GM19372 (cell line): ENCODE measurements around the gene PLCXD1.
"Not testable (repeated sequence)": the region's sequence is repeated elsewhere in the genome, so short reads cannot be mapped to it uniquely, and the experiment has no call there.

Source experiments
- ATAC-seq: cut with Tn5 transposase; IDR thresholded peaks from one replicate; pipeline ENCODE4 v1.9.1; 2021; ENCODE audit warnings: mild to moderate bottlenecking, low read depth, moderate library complexity; ENCODE audit not compliant: unreplicated experiment

Gene PLCXD1

DNA sequence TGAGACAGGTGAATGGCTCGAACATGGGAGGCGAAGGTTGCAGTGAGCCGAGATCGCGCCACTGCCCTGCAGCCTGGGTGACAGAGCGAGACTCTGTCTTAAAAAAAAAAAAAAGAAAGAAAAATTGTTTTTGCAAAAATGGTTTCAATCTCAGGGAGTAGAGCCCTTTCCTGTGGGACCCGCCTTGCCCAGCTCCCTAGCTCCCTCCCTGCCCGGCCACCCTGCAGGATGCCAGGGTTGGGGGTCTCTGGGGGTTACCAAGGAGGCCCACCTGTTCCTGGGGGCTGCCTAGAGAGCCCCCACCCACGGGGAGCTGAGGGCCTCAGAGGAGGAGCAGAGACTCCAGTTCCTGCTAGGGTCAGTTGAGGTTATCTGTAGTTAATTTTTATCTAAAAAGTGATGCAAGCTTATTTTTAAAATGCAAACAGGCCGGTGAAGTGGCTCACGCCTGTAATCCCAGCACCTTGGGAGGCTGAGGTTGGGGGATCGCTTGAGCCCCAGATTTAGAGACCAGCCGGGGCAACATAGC lies 18.7 kb upstream of the PLCXD1 start:
- no peak for ATAC-seq

DNA sequence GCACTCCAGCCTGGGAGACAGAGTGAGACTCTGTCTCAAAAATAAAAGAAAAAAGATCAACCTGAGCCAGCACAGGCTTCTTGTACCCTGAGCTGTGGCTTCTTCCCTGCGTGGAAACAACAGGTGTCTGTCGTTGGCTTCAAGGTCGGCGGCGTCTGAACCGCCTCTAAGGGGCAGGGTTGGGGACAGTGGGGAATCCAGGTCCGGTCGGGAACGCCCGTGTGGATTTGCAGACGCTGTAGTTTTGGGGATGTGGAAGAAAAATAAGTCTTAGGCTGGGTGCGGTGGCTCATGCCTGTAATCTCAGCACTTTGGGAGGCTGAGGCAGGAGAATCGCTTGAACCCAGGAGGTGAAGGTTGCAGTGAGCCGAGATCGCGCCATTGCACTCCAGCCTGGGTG lies 17.2 kb upstream of the PLCXD1 start:
- ATAC-seq, result not testable (repeated sequence)

DNA sequence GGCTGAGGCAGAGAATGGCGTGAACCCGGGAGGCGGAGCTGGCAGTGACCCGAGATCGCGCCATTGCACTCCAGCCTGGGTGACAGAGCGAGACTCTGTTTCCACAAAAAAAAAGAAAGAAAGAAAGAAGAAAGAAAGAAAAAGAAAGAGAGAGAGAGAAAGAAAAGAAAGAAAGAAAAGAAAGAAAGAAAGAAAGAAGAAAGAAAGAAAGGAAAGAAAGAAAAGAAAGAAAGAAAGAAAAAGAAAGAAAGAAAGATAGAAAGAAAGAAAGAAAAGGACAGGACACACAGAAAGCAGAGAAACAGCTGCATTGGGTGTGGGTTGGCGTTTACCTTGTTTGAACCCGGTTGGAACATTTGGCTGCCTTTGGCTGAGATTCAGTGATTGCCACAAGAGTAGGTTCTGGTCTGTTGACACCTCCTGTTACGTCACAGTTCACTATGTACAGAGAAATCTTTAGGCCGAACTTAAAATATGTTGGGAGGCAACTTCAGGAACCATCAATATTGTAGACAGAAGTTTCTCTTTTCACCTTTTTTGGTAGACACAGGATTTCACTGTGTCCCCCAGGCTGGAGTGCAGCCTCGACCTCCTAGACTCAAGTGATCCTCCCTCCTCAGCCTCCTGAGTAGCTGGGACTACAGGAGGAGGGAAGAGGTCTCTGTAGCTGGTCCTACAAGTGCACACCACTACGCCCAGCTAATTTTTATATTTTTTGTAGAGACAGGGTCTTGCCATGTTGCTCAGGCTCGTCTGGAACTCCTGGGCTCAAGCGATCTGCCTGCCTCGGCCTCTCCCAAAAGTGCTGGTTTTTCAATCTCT lies 16.3 kb upstream of the PLCXD1 start:
- no peak for ATAC-seq

DNA sequence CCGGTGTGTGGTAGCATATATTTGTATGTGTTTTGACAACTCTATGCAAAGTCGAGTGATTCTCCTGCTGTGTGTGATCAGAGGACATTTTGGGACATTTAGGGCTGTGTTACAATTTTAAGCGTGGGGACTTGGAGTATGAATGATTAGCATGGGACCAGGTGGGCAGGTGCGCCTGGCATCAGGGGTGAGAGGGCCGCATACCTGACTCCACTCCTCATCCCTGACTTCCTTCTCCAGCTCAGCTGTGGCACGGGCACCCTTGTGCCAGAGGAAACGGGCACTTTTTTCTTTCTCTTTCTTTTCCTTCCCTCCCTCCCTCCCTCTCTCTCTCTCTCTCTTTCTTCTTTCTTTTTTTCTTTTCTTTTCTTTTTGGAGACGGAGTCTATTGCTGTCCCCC lies 15.7 kb upstream of the PLCXD1 start:
- ATAC-seq, result no peak

DNA sequence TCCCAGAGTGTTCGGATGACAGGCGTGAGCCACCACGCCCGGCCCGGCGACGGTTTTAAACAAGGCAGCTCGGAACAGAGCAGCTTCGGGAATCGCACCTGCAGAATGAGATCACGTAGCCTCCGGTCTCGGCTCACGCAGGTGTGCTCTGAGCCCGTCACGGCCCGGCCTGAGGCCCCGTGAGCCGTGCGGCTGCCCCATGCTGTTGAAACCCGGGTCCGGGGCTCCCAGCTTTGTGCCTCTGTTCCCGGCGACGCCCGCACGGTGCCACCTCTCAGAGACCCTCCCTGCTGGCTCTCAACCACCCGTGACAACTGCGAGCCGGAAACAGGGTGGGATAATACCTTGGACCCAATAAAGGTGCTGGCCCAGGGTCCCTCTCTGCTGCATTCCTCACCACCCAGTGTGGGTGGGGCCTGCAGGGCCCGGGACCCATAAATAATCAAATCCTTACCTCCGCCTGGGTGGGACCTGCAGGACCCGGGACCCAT lies 13.4 kb upstream of the PLCXD1 start:
- ATAC-seq, result no peak

DNA sequence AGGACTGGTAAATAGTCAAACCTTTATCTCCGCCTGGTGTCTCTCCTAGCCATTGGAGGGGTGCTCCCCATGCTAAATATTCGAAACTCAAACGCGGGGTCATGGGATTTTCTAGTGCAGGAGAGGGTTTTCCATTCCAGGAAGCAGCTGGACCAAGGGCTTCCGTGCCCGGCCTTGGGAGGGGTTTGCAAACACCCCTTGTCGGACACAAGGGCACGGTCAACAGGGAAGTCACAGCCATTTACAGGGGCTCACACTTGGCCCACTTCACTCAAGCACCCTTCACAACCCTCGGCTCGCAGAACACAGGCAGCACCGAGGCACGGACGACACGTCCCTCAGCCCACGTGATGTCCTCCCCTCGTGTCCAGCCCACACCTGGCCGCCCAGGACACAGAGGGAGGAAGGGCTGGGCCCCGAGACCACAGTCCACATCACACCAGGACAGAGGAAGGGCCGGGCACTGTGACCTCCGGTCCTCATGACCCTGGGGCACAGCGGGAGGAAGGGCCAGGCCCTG lies 10.3 kb upstream of the PLCXD1 start:
- no peak for ATAC-seq

DNA sequence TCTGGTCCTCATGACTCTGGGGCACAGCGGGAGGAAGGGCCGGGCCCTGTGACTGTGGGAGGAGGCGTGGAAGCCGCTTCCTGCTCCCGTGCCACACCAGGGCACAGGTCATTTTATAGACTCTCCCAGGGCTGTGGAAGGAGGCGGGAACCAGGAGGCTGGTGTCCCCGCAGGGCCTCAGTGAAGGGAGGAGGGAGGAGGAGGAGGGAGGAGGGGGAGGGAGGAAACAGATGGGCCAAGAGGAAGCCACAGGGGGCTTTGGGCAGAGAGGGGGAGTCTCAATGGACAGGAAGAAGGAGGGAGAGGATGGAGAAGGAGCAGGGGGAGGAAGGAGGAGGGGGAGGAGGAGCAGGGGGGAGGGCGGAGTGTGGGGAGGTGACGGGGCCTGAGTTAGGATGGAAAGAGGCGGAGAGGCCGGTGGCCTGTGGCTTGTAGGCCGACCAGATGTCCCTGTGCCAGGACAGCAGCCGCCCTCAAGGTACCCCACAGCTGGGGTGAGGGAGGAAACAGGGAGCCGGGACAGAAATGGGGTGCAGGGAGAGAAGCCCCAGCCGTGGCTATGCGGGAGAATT lies 6.2 kb upstream of the PLCXD1 start:
- no peak for ATAC-seq

DNA sequence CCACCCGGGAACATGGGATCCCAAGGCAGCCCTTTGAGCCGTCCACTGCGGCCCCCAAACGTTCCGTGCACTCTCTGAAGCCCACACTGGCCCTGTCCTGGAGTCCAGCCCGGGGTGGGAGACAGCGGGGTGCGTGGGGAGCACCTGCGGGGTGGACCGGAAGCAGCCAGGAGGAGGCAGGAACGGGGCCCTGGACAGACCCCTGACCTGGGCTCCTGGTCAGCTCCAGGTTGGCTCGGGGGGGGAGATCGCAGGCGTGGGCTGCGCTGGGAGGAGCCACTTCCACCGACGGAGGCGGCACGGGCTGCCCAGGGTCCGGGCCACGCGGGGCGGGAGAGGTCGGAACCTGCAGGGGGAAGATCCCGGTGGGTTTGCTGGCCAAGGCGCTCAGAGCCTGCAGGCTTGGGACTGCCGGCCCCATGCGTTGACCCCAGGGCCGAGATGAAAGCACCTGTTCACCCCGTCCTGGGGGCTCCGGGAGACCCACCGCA lies 5.7 kb upstream of the PLCXD1 start:
- no peak for ATAC-seq

DNA sequence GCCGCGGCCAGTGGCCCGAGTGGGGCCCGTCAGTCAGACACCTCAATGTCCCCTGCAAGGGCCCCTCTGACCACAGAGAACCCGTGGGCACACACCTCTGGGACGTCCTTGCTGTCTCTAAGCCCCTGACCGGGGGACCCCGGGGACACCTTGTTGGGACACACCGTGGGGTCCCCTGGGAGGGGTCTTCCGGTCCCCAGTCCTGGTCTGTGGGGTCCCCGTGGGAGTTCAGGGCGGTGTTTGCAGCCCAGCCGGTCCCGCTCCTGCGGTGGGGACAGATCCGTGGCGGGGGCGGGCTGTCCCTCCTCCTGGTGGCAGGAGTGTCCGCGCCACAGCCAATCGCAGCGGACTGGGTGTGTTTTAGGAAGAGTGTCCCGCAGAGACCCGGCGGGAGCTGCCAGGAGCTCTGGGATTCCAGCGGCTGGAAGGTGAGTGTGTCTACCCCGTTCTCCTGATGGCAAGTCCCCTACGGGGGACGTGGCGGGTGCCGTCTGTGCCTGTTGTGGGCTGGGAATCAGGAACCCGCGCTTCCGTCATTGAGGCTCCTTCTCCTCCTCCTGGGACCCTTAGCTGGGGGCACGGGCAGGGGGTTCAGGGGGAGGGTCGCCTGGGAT lies 5.1 kb upstream of the PLCXD1 start:
- ATAC-seq, result peak; percentile 80

DNA sequence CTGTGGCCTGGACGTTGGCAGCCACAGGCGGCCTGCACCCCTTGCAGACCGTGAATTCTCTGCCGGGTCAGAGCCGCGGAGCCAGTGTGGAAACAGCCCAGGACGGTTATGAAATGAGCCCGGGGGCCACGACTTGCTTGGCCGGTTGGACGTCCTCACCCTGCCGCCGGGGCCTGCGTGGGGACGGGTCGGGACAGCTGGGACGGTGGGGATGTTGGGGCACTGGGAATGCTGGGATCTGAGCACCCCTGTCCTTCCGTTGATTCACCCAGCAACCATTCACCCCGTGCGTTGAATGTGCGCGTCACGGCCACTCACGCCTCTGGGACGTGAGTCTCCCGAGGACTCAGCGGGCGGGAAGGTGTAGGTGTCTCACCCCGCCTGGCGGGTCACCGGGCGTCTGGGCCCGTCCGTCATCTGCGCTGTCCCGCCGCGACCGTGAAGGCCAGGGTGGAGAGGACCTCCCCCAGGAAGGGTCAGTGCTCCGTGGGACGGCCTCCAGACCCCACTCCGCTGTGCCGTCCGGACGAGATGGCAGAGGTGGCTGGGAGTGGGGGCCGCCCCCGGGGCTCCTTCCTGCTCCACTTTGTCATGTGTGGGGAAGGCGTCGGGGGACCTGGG lies 4.5 kb upstream of the PLCXD1 start:
- ATAC-seq, result peak; percentile 39

DNA sequence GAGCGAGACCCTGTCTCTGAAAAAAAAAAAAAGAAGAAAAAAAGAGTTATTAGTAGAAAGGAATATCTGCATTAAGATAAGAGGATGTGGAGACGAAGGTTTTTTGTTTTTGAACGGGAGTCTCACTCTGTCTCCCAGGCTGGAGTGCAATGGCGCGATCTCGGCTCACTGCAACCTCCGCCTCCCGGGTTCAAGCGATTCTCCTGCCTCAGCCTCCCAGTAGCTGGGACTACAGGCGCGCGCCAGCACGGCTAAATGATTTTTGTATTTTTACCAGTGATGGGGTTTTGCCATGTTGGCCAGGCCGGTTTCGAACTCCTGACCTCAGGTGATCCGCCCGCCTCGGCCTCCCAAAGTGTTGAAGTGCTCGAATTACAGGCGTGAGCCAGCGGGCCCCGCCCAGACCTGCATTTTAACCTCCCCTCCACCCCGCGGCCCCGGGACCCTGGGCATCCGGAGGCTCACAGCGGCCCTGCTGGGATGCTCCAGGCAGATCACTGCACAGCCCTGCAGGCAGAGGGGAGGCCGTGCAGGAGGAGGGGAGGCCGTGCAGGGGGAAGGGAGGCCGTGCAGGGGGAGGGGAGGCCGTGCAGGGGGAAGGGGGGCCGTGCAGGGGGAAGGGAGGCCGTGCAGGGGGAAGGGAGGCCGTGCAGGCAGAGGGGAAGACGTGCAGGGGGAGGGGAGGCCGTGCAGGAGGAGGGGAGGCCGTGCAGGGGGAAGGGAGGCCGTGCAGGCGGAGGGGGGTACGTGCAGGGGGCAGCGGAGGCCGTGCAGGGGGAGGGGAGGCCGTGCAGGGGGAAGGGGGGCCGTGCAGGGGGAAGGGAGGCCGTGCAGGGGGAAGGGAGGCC lies 1.2 kb upstream of the PLCXD1 start:
- not testable (repeated sequence) for ATAC-seq

DNA sequence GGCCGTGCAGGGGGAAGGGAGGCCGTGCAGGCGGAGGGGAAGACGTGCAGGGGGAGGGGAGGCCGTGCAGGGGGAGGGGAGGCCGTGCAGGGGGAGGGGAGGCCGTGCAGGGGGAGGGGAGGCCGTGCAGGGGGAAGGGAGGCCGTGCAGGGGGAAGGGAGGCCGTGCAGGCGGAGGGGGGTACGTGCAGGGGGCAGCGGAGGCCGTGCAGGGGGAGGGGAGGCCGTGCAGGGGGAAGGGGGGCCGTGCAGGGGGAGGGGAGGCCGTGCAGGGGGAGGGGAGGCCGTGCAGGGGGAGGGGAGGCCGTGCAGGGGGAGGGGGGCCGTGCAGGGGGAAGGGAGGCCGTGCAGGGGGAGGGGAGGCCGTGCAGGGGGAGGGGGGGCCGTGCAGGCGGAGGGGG lies 459 bp upstream of the PLCXD1 start:
- not testable (repeated sequence) for ATAC-seq

DNA sequence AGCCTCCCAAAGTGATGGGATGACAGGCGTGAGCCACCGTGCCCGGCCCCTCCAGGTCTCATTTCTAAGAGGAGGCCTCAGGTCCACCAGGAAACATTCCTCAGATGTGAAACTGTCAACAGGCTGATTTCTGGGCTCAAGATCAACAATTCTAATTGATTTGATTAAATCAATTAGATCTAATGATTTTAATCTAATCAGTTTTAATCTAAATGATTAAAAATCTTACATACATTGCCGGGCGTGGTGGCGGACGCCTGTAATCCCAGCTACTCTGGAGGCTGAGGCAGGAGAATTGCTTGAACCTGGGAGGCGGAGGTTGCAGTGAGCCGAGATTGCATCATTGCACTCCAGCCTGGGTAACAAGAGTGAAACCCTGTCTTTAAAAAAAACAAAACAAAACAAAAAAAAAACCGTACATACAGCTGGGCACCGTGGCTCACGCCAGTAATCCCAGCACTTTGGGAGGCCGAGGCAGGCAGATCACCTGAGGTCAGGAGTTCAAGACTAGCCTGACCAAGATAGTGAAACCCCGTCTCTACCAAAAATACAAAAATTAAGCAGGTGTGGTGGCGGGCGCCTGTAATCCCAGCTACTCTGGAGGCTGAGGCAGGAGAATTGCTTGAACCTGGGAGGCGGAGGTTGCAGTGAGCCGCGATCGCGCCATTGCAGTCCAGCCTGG lies 960 bp downstream of the PLCXD1 start:
- ATAC-seq, result not testable (repeated sequence)

DNA sequence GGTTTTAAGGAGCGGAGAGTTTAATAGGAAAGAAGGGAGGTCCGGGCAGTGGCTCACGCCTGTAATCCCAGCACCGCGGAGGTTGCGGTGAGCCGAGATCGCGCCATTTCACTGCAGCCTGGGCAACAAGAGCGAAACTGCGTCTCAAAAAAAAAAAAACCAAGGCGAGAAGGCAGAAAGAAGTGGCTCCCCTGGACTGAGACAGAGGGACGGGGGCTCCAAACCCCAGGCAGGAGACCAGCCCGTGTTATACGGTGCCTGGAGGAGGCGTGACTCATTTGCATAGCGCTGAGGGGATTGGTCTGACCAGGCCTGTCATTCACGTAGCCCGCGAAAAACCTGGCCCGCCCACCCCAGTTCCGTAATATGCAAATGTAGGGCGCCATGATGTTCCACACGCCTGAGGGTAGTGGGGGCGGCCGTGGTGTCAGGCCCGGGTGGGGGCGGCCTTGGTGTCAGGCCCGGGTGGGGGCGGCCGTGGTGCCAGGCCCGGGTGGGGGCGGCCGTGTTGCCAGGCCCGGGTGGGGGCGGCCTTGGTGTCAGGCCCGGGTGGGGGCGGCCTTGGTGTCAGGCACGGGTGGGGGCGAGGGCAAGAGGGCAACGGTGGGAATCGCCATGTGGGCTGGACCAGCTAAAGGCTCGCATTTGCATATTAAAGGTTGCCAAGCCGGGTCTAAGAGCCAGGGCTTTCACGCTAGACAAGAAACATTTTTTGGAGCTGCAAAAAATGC lies 2.1 kb downstream of the PLCXD1 start:
- ATAC-seq, result peak; percentile 99

DNA sequence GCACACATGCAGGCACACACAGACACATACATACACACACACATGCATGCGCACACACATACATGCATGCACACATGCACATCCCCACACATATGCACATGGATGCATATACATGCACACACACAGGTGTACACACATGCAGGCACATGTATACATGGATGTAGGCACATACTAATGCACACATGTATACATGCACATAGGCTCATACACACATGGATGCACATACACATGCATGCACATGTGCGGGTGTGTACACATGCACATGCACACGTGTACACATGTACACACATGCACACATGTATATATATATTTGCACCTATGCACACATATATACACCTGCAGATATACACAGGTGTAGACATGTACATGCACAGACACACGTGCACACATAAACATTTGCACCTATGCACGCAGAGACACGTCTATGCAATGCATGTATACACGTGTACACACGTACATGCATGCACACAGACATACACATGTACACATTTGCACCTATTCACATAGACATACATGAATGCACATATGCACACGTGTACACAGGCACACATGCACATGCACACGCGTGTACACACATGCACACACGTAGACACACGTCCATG lies 4.0 kb downstream of the PLCXD1 start:
- ATAC-seq, result no peak

DNA sequence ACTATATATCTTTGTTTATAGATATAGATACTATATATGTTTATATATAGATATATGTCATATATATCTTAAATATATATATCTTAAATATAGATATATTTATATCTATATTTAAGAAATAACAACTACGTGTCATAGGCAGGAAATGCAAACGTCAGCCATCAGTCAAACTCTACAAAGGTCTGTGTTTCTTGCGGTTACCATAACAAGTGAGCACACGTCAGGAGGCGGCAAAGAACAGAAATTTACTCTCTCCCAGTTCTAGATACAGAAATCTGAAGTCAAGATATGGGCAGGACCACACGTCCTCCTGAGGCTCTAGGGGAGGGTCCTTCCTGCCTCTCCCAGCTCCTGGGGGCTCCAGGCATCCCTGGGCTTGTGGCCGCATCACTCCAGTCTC lies 6.5 kb downstream of the PLCXD1 start:
- no peak for ATAC-seq

DNA sequence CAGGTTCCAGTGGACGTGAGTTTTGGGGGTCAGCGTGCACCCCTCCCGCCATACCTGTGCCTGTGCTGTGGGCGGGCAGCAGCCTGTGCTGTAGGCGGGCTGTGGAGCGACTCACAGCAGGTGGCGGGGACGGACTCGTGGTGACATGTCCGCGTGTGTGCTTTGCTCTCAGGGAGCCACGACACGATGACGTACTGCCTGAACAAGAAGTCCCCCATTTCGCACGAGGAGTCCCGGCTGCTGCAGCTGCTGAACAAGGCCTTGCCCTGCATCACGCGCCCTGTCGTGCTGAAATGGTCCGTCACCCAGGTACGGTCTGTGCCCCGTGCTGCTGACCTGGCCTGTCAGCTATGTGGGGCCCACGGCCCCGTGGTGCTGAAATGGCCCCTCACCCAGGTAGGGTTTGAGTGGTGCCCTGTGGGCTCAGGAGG lies 7.4 kb downstream of the PLCXD1 start:
- ATAC-seq, result no peak
